ENCODE measurements around the gene ORAI2. TPM values are rescaled to one million over a fixed set of nuclear protein-coding genes. Genes with fewer than 3 reads are reported as not detected.
"Not testable (repeated sequence)": the region's sequence is repeated elsewhere in the genome, so short reads cannot be mapped to it uniquely, and the experiment has no call there.

ORAI2 gene
- total and polyA plus RNA-seq, 2 of the 13 experiments (the other 11 are each of a cell fraction or from before 2014, with no cell fraction given) = 3.0 to 6.0 TPM

DNA sequence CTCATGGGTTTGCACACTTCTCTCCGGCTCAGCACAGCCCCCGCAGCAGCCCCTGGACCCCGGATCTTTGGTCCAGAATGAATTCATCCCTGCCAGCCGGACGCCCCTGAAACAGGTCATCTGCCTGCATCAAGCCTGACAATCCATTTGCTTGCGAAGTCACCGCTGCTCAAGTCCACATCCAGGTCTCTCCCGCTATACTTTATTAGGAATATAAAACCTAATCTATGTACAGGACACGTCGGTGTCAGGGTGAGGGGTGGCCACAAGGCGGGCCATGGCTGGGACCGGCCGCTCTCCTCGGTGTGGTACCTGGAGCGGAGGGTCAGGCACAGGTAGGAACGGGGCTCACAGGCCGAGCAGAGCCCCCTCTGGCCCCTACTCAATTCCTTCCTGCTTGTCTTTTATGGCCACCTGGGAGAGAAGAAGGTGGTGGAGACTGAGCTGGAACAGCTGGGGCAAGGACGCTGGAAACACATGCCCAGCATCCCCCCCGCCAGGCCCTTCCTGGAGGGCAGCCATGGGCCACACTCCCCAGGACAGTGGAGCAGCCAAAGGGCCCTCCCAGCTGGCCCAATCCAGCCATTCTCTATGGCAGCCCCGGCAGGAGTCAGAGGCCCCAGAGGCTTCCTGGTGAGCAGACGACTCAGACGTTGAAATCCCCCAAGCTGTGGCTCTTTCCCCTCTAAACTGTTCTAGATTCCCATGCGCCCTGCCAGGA lies 40.1 kb downstream of the ORAI2 start:
- peaks cover 5 to 7% of the 10 kb centered on the region in 2 experiments; a peak in 2 of 5 replicates for H3K36me3 ChIP-seq (replicated peaks in 1 of 2; ENCODE audit: control insufficient read depth in 1 of 2, insufficient read depth in 2 of 2, low read length in 2 of 2)
- FAIRE-seq (no peak), DNase-seq (ENCODE audit: low spot score) (no peak), ATAC-seq (no peak)
- no peaks in the 10 kb centered on the region for H3K27me3 ChIP-seq (ENCODE audit: control insufficient read depth in 1 of 2, insufficient read depth in 2 of 2, low read length in 2 of 2)
- no peak overlapping the region for H3K4me2 ChIP-seq (ENCODE audit: low read depth, low read length)
- no peaks in the 10 kb centered on the region for H3K79me2 ChIP-seq (ENCODE audit: insufficient read depth, low read length)
- TF ChIP-seq, protein P1, sequence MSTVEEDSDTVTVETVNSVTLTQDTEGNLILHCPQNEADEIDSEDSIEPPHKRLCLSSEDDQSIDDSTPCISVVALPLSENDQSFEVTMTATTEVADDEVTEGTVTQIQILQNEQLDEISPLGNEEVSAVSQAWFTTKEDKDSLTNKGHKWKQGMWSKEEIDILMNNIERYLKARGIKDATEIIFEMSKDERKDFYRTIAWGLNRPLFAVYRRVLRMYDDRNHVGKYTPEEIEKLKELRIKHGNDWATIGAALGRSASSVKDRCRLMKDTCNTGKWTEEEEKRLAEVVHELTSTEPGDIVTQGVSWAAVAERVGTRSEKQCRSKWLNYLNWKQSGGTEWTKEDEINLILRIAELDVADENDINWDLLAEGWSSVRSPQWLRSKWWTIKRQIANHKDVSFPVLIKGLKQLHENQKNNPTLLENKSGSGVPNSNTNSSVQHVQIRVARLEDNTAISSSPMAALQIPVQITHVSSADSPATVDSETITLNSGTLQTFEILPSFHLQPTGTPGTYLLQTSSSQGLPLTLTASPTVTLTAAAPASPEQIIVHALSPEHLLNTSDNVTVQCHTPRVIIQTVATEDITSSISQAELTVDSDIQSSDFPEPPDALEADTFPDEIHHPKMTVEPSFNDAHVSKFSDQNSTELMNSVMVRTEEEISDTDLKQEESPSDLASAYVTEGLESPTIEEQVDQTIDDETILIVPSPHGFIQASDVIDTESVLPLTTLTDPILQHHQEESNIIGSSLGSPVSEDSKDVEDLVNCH (CRISPR knock-in tag; IDR thresholded peaks at IDR 0.05) = no peak
- TF ChIP-seq, protein P2, sequence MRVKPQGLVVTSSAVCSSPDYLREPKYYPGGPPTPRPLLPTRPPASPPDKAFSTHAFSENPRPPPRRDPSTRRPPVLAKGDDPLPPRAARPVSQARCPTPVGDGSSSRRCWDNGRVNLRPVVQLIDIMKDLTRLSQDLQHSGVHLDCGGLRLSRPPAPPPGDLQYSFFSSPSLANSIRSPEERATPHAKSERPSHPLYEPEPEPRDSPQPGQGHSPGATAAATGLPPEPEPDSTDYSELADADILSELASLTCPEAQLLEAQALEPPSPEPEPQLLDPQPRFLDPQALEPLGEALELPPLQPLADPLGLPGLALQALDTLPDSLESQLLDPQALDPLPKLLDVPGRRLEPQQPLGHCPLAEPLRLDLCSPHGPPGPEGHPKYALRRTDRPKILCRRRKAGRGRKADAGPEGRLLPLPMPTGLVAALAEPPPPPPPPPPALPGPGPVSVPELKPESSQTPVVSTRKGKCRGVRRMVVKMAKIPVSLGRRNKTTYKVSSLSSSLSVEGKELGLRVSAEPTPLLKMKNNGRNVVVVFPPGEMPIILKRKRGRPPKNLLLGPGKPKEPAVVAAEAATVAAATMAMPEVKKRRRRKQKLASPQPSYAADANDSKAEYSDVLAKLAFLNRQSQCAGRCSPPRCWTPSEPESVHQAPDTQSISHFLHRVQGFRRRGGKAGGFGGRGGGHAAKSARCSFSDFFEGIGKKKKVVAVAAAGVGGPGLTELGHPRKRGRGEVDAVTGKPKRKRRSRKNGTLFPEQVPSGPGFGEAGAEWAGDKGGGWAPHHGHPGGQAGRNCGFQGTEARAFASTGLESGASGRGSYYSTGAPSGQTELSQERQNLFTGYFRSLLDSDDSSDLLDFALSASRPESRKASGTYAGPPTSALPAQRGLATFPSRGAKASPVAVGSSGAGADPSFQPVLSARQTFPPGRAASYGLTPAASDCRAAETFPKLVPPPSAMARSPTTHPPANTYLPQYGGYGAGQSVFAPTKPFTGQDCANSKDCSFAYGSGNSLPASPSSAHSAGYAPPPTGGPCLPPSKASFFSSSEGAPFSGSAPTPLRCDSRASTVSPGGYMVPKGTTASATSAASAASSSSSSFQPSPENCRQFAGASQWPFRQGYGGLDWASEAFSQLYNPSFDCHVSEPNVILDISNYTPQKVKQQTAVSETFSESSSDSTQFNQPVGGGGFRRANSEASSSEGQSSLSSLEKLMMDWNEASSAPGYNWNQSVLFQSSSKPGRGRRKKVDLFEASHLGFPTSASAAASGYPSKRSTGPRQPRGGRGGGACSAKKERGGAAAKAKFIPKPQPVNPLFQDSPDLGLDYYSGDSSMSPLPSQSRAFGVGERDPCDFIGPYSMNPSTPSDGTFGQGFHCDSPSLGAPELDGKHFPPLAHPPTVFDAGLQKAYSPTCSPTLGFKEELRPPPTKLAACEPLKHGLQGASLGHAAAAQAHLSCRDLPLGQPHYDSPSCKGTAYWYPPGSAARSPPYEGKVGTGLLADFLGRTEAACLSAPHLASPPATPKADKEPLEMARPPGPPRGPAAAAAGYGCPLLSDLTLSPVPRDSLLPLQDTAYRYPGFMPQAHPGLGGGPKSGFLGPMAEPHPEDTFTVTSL (CRISPR knock-in tag; IDR thresholded peaks at IDR 0.05; ENCODE audit: borderline replicate concordance) = no peak
- no peak for TF ChIP-seq NFATC3 (CRISPR knock-in tag; IDR thresholded peaks at IDR 0.05)
- no peak for TF ChIP-seq ZNF792 (CRISPR knock-in tag; IDR thresholded peaks at IDR 0.05)
- no peak for TF ChIP-seq RAD51 (IDR thresholded peaks at IDR 0.05; ENCODE audit: borderline replicate concordance)
- H3K9ac ChIP-seq (ENCODE audit: insufficient read depth, low read depth, low read length) = no peak overlapping the region
- no peak overlapping the region for H3K27ac ChIP-seq (ENCODE audit: extremely low read length, insufficient read depth, low read length)
- no TSS peak for BruUV-seq (replicated peaks)
- WGBS (ENCODE audit: low lambda C conversion rate) = 98% methylated on average over 20 of the region's 23 CpGs
- intact Hi-C loops (cut with micrococcal nuclease; ENCODE audit: unreplicated experiment) = no loop called here
- in situ Hi-C loops (cut with HindIII; ENCODE audit: extremely low pct_ligation_motif_present, low pct_unique_long_range_greater_than_20kb) = no loop called here
- H4K20me1 ChIP-seq (ENCODE audit: insufficient read depth, low read length) = no peaks in the 10 kb centered on the region
- CTCF ChIA-PET (ENCODE audit: low intra/inter-chr PET ratio, low total read pairs) = no interaction called here
- no peak overlapping the region for H2AFZ ChIP-seq (ENCODE audit: low read length)
- no peak overlapping the region for H3K4me3 ChIP-seq (replicated peaks in 1 of 3; ENCODE audit: insufficient read depth in 1 of 3, low read depth in 2 of 3, low read length in 3 of 3)
- POLR2A ChIA-PET = no interaction called here
- H3K9me3 ChIP-seq (ENCODE audit: low read length) = no peaks in the 10 kb centered on the region
- H3K4me1 ChIP-seq (ENCODE audit: insufficient read depth, low read length) = peaks cover 8% of the 10 kb centered on the region; the same call in 1 of the 2 replicates

DNA sequence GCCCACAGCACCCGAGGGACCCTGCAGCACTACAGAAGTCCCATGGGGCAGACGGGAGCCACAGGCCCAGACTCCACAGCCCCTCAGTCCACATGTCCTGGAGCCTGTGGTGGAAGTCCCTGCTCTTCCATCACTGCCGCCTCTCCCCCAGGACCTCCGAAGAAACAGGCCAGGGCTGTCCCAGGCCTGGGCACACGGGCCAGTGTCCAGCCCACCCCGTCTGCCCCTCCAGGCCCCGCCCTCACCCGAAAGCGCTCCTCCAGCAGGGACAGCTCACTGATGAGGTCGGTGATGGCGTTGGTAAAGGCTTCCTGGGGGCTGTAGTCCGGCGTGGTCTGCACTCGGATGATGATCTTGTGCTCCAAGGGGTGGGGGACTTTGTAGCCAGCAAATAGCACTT lies 40.7 kb downstream of the ORAI2 start:
- intact Hi-C loops (cut with micrococcal nuclease; ENCODE audit: unreplicated experiment); H3K9ac ChIP-seq (ENCODE audit: insufficient read depth, low read depth, low read length); H4K20me1 ChIP-seq (ENCODE audit: insufficient read depth, low read length); FAIRE-seq; H2AFZ ChIP-seq (ENCODE audit: low read length); POLR2A ChIA-PET; H3K4me2 ChIP-seq (ENCODE audit: low read depth, low read length); CTCF ChIA-PET (ENCODE audit: low intra/inter-chr PET ratio, low total read pairs); H3K4me3 ChIP-seq (replicated peaks in 1 of 3; ENCODE audit: insufficient read depth in 1 of 3, low read depth in 2 of 3, low read length in 3 of 3); in situ Hi-C loops (cut with HindIII; ENCODE audit: extremely low pct_ligation_motif_present, low pct_unique_long_range_greater_than_20kb); DNase-seq (ENCODE audit: low spot score); H3K9me3 ChIP-seq (ENCODE audit: low read length); H3K27ac ChIP-seq (ENCODE audit: extremely low read length, insufficient read depth, low read length); H3K36me3 ChIP-seq (replicated peaks in 1 of 2; ENCODE audit: control insufficient read depth in 1 of 2, insufficient read depth in 2 of 2, low read length in 2 of 2); H3K79me2 ChIP-seq (ENCODE audit: insufficient read depth, low read length); BruUV-seq (replicated peaks); H3K4me1 ChIP-seq (ENCODE audit: insufficient read depth, low read length); ATAC-seq; H3K27me3 ChIP-seq (ENCODE audit: control insufficient read depth in 1 of 2, insufficient read depth in 2 of 2, low read length in 2 of 2): not testable (repeated sequence)
- WGBS (ENCODE audit: low lambda C conversion rate) = no CpG with 5 or more reads among the region's 14 CpGs

Data from HepG2 (cell line).